Skin of body (tissue), 2 donors: ENCODE measurements around the gene FBF1. TPM values are rescaled to one million over a fixed set of nuclear protein-coding genes. Genes with fewer than 3 reads are reported as not detected.
A peak's percentile ranks its signal among the peaks of the same experiment; 100 is the strongest.

Source experiments
- DNase-seq: peaks from one replicate; lab custom pipeline; 2025; lab: John Stamatoyannopoulos, UW
- total RNA-seq: library from RNA; depleted of rRNA; stranded (reverse); fragments of >200 nt; gene quantifications from one replicate; pipeline ENCODE4 v1.2.3, GENCODE V29; 2014

The FBF1 gene
- total RNA-seq, 1 donor from 2014 or later, result 11.5 TPM

GRCh38 chr17:75914643-75915267, 26.1 kb downstream of the FBF1 start:
- no peak for DNase-seq

DNA sequence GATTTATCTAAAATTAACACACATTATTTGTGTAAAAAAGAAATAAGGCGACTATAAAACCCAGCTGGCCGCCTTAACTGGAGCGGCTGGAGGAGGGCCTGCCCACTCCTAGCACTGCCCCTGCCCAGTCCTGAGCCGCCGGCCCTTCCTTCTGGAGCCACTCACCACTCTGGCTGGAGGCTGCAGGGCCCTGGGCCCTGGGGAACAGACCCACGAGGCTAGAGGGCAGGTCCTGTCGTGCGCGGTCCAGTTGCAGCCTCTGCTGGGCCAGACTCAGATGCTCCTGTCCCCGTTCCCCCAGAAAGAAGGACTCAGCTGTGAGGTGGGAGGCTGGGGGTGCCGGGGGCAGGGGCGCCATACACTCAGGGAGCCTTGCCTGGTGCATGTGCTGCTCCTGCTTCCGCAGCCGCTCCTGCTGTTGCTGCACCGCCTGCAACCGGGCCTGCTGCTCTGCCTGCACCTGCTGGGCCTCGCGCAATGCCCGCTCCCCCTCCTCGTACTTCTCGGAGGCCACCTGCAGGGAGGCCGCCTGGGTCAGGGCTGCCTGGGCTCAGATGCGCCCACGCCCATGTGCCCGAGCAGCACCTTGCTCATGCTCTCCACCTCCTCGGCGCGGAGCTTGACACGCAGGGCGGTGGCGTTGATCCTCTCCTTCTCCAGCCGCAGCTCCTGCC, 27.2 kb downstream of the FBF1 start:
- no peak for DNase-seq

GRCh38 chr17:75910699-75911098, 30.1 kb downstream of the FBF1 start:
- DNase-seq, result no peak

DNA sequence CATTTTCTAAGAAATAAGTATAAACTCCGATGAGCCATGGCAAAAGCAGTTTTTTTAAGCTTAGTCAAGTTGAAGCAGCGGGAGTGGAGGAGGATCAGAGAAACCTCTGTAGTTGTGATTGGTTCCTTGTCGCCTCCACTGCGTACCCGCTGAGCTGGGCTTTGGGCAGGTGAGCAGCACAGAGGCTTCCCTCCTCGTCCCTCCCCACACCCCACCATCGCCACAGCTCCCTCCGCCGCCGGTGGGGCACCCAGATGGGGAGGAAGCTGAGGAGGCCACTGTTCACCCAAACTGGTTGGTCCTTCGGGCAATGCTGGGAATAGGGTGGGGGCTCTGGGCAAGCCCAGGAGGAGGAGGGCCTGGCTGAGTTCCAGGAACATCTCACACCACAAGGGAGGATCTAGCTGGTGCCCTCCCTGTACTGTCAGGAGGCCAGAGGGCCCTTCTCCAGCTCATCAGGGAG, 31.0 kb downstream of the FBF1 start:
- DNase-seq, result no peak

DNA sequence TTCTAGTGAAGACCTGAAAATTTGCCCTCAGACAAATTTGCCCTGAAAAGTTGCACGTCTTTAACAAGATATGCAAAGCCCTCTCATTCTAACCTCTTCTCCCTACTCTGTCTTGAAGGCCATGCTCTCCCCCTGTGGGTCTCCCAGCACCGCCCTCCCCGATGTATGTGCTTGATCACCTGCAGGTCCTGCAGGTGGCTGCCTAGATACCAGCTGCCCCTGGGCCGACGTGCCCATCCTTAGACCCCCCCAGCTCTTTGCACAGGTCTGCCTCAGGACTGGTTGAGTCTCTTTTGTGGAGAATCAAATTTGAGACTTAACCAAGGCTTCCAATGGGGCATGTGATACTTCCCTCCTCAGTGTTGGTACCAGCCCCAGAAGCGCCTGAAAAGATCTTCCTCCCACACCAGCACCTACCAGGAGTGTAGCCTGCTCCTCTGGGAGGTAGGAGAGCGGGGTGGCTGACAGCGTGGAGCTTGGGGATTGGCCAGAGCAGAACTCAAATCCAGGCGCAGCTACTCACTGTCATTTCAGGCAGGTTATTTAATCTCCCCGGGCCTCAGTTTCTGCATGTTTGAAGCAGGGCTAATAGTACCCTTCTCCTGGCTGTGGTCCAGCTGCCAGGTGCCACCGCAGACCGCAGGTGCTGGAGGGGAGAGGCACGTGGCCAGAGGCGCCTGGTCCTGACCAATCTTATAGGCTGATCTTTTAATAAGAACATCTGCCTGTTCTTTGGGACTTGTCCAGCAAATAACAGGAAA, 31.6 kb downstream of the FBF1 start:
- DNase-seq, result no peak

DNA sequence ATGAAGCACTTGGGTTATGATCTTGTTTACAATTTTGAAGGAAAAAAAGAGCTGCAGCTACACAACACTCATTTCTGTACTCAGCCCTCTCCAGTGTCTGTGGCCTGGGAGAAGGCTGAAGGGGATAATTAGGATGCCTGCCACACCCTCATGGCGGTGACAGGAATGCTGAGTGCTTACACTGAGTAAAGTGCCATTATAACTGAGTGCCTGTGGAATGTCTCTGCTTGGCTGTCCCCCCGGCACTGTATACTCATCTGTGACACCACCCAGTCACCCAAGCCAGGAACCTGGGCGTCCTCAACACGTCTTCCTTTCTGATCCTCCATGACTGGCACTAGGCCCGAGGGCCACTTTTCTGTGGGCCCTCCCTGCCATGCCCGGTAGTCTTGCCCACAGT, 32.6 kb downstream of the FBF1 start:
- no peak for DNase-seq

DNA sequence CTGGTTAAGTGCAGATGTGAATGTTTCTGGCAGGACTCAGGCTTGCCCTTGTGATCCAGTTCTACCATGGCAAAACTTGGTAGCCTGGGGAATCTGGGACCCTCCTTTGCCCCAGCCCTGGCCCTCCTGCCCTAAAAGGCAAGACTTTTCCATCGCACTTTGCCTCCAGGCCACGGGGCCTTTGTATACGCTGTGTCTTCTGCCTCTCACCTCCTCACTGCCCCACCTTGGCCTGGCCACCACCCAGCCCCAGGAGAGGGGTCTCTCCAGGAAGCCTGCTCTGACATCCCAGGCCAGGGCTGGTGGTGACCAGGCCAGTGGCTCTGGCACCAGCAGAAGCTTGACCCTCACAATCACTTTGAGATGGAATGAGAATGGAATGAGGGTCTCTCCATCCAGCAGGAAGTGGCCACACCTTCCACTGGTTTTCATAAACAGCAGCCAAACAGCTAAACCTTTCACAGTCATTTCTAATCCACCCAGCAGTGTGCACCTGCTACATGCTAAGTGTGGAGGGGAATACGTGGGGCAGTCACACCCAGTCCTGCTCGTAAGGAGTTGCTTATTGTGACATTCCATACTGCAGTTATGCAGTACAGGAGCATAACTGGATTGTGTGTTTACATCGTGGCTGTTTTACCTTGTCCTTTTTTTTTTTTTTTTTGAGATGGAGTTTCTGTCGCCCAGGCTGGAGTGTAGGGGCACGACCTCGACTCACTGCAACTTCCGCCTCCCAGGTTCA, 34.5 kb downstream of the FBF1 start:
- DNase-seq, result no peak

DNA sequence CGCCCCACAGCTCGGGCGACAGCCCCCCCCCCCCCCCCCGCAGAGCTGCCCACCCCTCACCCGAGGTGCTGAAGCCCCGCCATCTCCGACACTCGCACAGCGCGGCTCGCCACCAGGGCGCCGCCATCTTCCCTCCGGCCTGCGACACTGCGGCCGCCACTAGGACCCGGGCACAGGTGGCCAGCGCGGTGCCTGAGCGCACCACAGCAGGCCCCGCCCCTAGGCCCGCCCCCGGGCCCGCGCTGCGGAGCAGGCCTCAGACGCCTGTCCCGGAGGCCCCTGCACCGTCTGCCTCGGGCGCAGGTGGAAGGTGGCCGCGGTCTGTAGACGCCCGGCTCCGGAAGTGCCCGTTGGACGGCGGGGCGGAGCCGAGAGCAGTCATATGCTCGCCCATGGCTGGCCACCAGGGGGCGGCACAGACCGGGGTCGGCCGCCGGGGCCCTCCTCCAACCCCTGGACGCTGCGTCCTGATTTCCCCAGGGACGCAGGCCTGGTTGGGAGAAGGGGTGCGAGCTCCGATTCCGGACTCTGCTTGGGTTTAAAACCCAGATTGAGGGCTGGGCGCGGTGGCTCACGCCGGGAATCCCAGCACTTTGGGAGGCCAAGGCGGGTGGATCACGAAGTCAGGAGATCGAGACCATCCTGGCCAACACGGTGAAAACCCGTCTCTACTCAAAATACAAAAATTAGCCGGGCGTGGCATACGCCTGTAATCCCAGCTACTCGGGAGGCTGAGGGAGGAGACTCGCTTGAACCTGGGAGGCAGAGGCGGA, 35.9 kb downstream of the FBF1 start, which contains the start of gene MRPL38:
Gene MRPL38, minus strand, starts transcription at position 136 of the 773 bp plus-strand sequence. Its CDS starts 9 bp downstream, at position 127.
- peak; percentile 67 for DNase-seq

GRCh38 chr17:75902406-75902805, 38.4 kb downstream of the FBF1 start:
- no peak for DNase-seq

GRCh38 chr17:75901727-75902126, 39.1 kb downstream of the FBF1 start:
- DNase-seq, result no peak

- no peak for DNase-seq
These were observed 39.9 kb downstream of the FBF1 start for GRCh38 chr17:75900691-75901533.

DNA sequence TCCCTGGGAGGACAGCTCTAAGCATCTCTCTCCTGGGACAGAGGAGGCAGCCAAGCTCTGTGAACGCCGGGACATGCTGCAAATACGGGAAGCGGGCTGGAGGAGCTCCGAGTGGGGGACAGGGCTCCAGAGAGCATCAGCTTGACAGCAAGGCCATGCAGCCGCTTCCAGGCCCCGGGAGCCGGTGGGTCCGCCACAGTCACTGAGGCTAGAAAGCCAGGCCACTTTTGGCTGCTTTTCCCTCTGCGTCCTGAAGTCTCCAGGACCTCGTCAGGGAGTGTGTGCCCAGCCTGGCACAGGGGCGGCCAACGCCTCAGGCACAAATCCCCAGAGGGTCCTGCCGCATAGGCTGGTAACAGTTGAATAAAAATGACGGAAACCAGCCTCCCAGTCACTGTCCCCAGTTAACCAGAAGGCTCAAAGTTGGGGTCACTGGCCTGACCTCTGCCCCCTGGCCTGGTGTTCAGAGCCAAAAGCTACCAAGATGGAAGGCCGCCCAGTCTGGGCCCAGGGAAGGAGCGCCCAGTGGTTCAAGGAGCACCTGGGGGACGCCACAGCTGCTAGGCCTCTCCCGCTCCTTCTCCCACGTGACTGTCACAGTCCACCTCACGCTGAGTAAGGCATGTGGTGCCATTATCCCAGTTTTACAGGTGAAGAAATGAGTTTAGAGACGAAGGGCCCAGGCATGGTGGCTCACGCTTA, 40.9 kb downstream of the FBF1 start:
- no peak for DNase-seq

GRCh38 chr17:75899353-75899752, 41.5 kb downstream of the FBF1 start:
- no peak for DNase-seq

DNA sequence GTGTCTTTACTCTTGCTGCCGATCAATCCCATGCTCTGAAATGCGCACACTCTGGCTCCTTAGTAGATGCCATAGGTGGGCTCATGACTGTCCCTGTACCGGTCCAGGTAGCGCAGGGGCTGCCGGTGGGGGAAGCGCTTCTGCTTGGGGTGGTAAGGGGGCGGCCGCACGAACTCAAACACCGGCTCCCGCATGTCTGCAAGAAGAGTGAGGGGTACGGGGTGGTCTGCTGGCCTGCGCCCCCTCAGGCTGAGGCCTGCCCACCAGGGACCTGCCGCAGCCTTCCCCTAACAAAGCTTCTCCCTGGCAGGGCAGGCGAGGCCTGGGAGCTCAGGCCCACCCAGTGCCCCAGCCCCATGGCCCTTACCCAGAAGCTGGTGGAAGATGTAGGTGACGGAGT, 42.1 kb downstream of the FBF1 start:
- no peak for DNase-seq

DNA sequence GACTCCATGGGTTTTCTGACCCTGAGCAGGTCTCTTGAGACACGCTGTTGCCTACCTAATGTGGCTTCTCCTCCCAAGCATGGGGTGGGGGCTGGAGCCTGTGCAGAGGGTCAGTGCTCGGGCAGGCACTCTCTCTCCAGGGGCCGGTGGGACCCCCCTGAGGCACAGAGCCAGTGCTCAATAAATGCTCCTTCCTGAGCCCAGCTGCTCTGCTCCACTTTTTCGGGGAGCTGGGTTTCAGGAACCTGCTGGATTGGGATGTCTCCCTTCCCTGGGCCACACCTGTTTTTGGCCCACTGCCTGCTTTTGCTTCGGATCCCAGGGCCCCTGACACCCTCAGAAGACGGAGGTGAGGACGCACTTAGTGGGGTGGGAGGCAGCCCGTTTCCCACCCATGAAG, 42.8 kb downstream of the FBF1 start:
- DNase-seq, result no peak

DNA sequence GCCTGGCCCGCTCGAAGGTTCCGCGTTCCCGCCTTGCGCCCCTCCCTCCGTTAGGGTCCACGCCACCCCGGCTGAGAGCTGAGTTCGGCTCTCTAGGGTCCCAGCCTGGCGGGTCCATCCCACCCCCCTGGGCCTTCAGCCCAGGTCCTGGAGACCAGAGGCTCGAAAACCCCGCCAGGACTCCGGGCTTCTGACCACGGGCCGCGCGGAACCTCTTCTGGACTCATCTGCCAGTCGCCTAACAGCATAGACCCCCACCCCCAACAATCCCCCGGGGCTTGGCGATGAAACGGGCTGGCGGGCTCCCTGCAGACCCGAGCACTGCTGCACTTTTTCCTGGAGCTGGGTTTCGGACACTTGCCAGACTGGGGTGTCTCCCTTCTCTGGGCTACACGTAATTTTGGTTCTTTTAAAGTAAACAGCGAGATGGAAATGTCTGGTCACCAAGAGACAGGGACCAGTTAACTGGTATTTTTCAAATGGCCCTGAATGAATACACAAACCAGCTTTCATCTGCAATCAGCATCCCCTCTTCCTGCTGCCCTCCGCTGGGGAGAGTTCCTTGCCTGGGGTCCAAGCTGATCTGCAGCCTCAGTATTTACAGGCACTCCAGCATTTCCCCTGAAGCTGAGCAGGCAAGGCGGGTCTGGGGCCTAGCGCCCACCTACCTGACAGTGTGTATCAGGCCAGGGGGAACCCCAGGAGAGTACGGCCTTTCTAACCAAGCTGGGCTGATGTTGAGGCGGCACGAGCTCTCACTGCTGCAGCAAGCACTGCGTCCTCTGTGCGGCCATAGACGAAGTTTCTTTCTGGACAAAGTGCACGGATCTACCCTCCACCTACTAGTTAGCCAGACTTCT, 43.5 kb downstream of the FBF1 start:
- DNase-seq, result no peak

- peak; percentile 73 for DNase-seq
These were observed 44.3 kb downstream of the FBF1 start, which contains the start of gene TRIM65 for GRCh38 chr17:75896415-75897159. Gene TRIM65 (minus strand): TSS chr17:75896951. CDS start chr17:75896937, 14 bp downstream.
